MM.1S (cell line): Measurements from ENCODE around the gene CIZ1.

Experiments used
- DNase-seq: peaks from one replicate; pipeline ENCODE4 v3.0.0-alpha.2; 2015
- H2AFZ ChIP-seq: fragments of 300-600 bp; sonication (generic); 2 replicates; pipeline ENCODE4 v1.6.0; 2016; ENCODE audit warnings: antibody characterized with exemption, low read length
- H3F3A ChIP-seq: fragments of 300-600 bp; sonication (generic); 2 replicates; pipeline ENCODE4 v1.6.1; 2016; ENCODE audit warnings: mild to moderate bottlenecking, antibody characterized with exemption, low read length, moderate library complexity, mixed read lengths; ENCODE audit not compliant: insufficient read depth
- H3K27ac ChIP-seq: fragments of 300-600 bp; sonication (generic); 2 replicates; pipeline ENCODE4 v1.5.1; 2016; ENCODE audit warnings: mild to moderate bottlenecking, low read length
- H3K27me3 ChIP-seq: fragments of 300-600 bp; sonication (generic); replicated peaks from 2 replicates; pipeline ENCODE4 v1.6.0; 2016; ENCODE audit warnings: low read length; ENCODE audit not compliant: insufficient read depth
- H3K36me3 ChIP-seq: fragments of 300-600 bp; sonication (generic); replicated peaks from 2 replicates; pipeline ENCODE4 v1.6.1; 2016; ENCODE audit warnings: mild to moderate bottlenecking, low read length, mixed read lengths; ENCODE audit not compliant: insufficient read depth
- H3K4me1 ChIP-seq: fragments of 300-600 bp; sonication (generic); 2 replicates; pipeline ENCODE4 v1.6.1; 2016; ENCODE audit warnings: low read length, mixed read lengths
- H3K4me2 ChIP-seq: fragments of 300-600 bp; sonication (generic); 2 replicates; pipeline ENCODE4 v1.6.0; 2016; ENCODE audit warnings: low read depth, low read length
- H3K4me3 ChIP-seq: fragments of 300-600 bp; sonication (generic); 2 replicates; pipeline ENCODE4 v1.5.1; 2016; ENCODE audit warnings: low read length, mixed read lengths
- H3K79me2 ChIP-seq: fragments of 300-600 bp; sonication (generic); 2 replicates; pipeline ENCODE4 v1.6.1; 2016; ENCODE audit warnings: mixed run types, low read length, mixed read lengths
- H3K9ac ChIP-seq: fragments of 300-600 bp; sonication (generic); 2 replicates; pipeline ENCODE4 v1.6.1; 2016; ENCODE audit warnings: low read length, mixed read lengths
- H3K9me2 ChIP-seq: fragments of 300-600 bp; sonication (generic); replicated peaks from 2 replicates; pipeline ENCODE4 v1.6.1; 2016; ENCODE audit warnings: mild to moderate bottlenecking, low read length, mixed read lengths; ENCODE audit not compliant: insufficient read depth
- H3K9me3 ChIP-seq: fragments of 300-600 bp; sonication (generic); replicated peaks from 2 replicates; pipeline ENCODE4 v1.6.1; 2016; ENCODE audit warnings: mild to moderate bottlenecking, low read length, mixed read lengths; ENCODE audit not compliant: insufficient read depth
- H4K20me1 ChIP-seq: fragments of 300-600 bp; sonication (generic); 2 replicates; pipeline ENCODE4 v1.6.1; 2016; ENCODE audit warnings: mild to moderate bottlenecking, low read length, moderate library complexity, mixed read lengths; ENCODE audit not compliant: insufficient read depth
- EZH2 ChIP-seq: fragments of 300-600 bp; sonication (generic); optimal IDR thresholded peaks from 2 replicates; pipeline ENCODE3; 2017; ENCODE audit warnings: low read depth, mild to moderate bottlenecking, antibody characterized with exemption, low read length, mixed read lengths
- EZH2phosphoT487 ChIP-seq: fragments of 300-600 bp; sonication (generic); IDR thresholded peaks from 2 replicates; pipeline ENCODE4 v1.6.1; 2018; ENCODE audit warnings: antibody characterized with exemption, low read length
- TF ChIP-seq, protein P1 (sequence below): fragments of 300-600 bp; sonication (generic); IDR thresholded peaks from 2 replicates; pipeline ENCODE4 v1.5.1; 2016; ENCODE audit warnings: antibody characterized with exemption, low read length, mixed read lengths

Gene CIZ1

DNA sequence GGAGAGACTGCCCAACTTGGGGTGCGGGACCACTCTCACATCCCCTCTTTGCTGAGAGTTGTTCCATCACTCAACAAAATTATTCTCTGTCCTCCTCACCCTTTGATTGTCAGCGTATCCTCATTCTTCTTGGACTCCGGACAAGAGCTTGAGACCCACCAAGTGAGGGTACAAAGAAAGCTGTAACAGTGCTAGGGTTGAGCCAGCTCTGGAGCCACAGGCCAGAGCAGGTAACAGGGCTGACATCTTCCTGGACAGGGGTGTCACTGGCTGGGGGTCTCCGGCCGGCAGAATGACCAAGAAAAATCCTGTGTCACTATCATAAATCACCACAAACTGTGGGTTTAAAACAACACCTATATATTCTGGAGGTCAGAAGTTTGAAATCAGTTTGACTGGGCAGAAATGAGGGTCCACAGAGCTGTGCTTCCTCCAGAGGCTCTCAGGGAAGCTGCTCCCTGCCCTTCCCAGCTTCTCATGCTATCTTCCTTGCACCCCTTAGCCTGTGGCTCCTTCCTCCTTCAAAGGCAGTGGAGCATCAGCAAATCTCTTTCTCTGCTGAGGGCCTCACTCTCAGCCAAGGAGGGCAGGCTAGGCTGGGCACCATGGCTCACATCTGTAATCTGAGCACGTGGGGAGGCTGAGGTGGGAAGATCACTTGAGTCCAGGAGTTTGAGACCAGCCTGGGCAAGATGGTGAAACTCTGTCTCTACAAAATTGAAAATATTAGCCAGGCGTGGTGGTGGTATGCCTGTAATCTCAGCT lies 35.5 kb downstream of the CIZ1 start:
- peaks cover 5% of the 10 kb centered on the region for H3K4me1 ChIP-seq
- no peak for DNase-seq
- TF ChIP-seq, protein P1, sequence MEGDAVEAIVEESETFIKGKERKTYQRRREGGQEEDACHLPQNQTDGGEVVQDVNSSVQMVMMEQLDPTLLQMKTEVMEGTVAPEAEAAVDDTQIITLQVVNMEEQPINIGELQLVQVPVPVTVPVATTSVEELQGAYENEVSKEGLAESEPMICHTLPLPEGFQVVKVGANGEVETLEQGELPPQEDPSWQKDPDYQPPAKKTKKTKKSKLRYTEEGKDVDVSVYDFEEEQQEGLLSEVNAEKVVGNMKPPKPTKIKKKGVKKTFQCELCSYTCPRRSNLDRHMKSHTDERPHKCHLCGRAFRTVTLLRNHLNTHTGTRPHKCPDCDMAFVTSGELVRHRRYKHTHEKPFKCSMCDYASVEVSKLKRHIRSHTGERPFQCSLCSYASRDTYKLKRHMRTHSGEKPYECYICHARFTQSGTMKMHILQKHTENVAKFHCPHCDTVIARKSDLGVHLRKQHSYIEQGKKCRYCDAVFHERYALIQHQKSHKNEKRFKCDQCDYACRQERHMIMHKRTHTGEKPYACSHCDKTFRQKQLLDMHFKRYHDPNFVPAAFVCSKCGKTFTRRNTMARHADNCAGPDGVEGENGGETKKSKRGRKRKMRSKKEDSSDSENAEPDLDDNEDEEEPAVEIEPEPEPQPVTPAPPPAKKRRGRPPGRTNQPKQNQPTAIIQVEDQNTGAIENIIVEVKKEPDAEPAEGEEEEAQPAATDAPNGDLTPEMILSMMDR, result no peak
- TF ChIP-seq EZH2phosphoT487, result no peak

DNA sequence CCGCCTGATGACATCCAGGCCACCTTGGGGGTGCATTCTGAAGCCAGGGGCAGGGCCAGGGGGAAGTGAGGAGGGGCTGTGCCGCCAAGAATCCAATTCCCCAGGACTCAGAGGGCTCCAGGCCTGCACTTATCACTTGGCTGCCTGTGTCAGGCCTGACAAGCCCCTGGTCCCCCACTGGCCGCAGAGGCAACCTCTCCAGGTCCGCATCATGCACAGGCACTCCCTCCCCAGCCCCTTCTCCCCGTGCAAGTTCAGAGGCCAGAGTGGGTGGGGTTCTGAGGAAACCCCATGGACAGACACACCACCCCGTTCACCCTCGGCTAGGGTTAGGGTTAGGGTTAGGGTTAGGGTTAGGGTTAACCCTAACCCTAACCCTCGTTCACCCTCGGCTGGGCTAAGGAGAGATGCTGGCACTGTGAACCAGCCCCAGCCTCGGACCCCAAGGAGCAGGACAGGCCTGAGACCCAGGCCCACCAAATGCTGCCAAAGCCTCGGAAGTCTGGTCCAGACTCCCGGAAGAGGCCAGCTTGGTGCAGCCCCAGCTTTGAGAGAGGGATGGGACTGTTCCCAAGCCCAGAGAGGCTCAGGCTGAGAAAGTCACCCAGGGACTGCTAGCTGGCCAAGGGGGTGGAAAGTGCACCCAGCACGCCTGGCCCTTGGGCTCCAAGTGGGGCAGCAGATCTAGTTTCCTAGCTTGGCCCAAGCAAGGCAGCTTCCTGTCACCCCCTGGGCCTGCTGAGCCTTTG lies 37.3 kb downstream of the CIZ1 start:
- no peaks in the 10 kb centered on the region for H3K9me2 ChIP-seq
- H3K4me2 ChIP-seq, result no peak overlapping the region
- H4K20me1 ChIP-seq, result no peaks in the 10 kb centered on the region
- H3K4me3 ChIP-seq, result no peak overlapping the region
- H3K36me3 ChIP-seq, result no peaks in the 10 kb centered on the region
- H3K9ac ChIP-seq, result no peak overlapping the region
- TF ChIP-seq, protein P1, result no peak
- TF ChIP-seq EZH2phosphoT487 (no peak), EZH2 (no peak)
- H3K79me2 ChIP-seq, result no peaks in the 10 kb centered on the region
- no peaks in the 10 kb centered on the region for H3F3A ChIP-seq
- no peak overlapping the region for H3K27ac ChIP-seq
- no peaks in the 10 kb centered on the region for H3K27me3 ChIP-seq
- H3K9me3 ChIP-seq, result no peaks in the 10 kb centered on the region
- no peak for DNase-seq
- H2AFZ ChIP-seq, result no peak overlapping the region
- H3K4me1 ChIP-seq, result no peaks in the 10 kb centered on the region

More for the DNA sequence above, 35.5 kb downstream of the CIZ1 start:
- Histone ChIP-seq H3K4me2 (no peak overlapping the region), H3K27ac (no peak overlapping the region), H3K9me3 (no peaks in the 10 kb centered on the region), H3F3A (no peaks in the 10 kb centered on the region; the same call in 1 of the 2 replicates), H3K9me2 (no peaks in the 10 kb centered on the region), H3K79me2 (peaks cover 6% of the 10 kb centered on the region; the same call in 1 of the 2 replicates), H3K27me3 (no peaks in the 10 kb centered on the region), H3K9ac (no peak overlapping the region), H2AFZ (no peak overlapping the region), H3K4me3 (no peak overlapping the region), H4K20me1 (no peaks in the 10 kb centered on the region), H3K36me3 (no peaks in the 10 kb centered on the region)

DNA sequence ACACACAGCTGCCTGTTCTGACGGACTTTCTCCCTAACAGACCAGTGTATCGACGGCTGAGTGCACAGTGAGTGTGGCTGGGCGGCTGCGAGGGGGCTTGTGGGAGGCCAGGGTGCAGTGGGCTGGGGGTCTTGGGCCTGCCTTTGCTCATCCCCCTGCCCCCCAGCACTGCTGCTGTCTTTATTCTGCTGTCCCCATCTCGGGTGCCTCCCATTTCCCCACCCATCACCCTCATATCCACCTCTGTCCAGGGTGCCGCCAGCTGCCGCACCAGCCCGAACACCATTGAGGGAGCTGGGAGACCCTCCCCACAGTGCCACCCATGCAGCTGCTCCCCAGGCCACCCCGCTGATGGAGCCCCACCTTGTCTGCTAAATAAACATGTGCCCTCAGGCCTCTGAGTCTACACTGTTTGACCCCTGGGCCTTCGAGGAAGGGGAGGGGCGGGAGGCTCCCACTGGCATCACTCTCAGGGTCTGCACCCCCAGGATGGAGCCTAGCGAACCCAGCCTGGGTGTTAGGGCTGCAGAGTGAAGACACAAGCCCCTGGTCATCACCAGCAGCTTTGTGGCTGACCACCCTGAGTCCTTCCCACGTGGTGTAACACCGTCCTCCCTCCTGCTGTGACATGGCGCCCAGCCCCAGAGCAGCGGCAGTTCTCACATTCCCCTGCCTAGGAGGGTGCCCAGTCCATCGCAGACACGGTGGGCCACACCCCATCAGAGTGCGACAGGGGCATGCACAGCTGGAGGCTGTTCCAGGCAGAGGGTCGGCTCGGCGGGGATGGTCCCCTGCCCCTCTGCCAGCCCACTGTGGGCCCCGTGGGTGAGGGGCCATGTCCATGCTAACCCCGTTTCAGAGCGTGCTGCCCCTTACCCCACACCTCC lies 38.1 kb downstream of the CIZ1 start:
- H3K9me3 ChIP-seq, result no peaks in the 10 kb centered on the region
- H3K27me3 ChIP-seq, result no peaks in the 10 kb centered on the region
- no peak overlapping the region for H3K4me2 ChIP-seq
- H3K36me3 ChIP-seq, result no peaks in the 10 kb centered on the region
- H3K9me2 ChIP-seq, result no peaks in the 10 kb centered on the region
- no peak overlapping the region for H3K9ac ChIP-seq
- H3K4me1 ChIP-seq, result no peaks in the 10 kb centered on the region
- no peaks in the 10 kb centered on the region for H3F3A ChIP-seq
- DNase-seq, result no peak
- H2AFZ ChIP-seq, result no peak overlapping the region
- no peak overlapping the region for H3K4me3 ChIP-seq
- H3K27ac ChIP-seq, result no peak overlapping the region
- TF ChIP-seq EZH2, result no peak
- TF ChIP-seq EZH2phosphoT487, result no peak
- TF ChIP-seq, protein P1, result no peak
- no peaks in the 10 kb centered on the region for H4K20me1 ChIP-seq
- H3K79me2 ChIP-seq, result no peaks in the 10 kb centered on the region
